ENCODE data around the gene SSPN. TPM values are rescaled to one million over a fixed set of nuclear protein-coding genes. Genes with fewer than 3 reads are reported as not detected.

Gene SSPN
- polyA plus RNA-seq, 1 donor from 2014 or later = 0.26 TPM

DNA sequence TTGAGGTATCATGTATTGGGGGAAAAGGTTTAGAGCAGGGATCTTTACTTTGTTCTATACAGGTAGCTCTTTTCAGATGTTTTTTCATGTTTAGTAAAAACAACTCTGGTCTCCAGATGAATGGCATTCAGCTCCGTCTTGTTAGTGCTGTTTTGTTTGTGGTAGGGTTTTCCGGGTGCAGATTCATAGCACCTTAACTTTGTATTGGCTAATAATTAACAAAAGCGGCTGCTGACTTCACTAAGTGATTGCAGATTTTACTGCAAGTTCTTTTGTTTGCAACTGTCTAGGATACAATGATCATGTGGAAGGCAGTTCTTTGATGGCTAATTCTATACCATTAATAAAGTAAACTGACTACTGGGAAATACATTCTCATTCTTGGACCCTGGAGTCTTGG, 38.4 kb upstream of the SSPN start (continued):
- TF ChIP-seq MXI1 (conservative IDR thresholded peaks at IDR 0.05; ENCODE audit: poor library complexity, severe bottlenecking) = no peak

DNA sequence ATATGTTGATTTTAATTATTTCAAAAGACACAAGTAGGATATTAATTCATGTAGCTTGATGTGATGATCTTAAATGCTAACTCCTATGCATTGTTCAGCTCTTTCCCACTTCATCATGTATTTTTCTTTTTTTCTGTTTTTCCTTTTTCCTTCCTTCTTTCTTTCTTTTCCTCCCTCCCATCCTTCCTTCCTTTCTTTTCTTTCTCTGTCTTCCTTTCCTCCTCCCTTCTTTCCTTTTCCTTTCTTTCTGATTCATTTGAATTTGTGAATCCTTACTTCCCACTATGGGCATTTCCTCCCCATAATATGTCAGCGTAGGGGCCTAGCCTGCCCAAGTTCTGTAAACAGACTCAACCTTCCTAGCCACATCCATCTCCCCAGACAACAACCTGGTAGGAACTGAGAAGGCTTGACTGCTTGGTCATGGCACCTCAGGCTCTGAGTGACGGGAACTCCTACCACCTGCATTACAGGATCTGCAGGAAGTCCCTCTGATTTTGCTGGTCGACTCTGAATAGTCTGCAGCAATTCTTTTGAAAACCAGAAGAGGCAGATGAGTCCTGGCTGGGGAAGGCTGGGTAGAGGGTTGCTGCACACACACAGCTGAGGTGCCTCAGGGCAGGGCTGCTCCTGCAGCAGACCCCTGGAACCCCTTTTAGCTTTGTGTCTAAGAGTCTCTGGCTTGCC, 37.2 kb upstream of the SSPN start:
- Histone ChIP-seq H3K27me3 (ENCODE audit: insufficient read depth, low read depth, low read length) (no peaks in the 10 kb centered on the region), H3K4me3 (ENCODE audit: low read length) (no peak overlapping the region), H4K20me1 (ENCODE audit: insufficient read depth) (no peaks in the 10 kb centered on the region), H3F3A (ENCODE audit: insufficient read depth, low read length, poor library complexity, severe bottlenecking) (no peaks in the 10 kb centered on the region), H3K9me2 (ENCODE audit: insufficient read depth, low read length) (no peaks in the 10 kb centered on the region), H3K9ac (ENCODE audit: low read length) (no peak overlapping the region), H2AFZ (ENCODE audit: low read depth, low read length) (no peak overlapping the region), H3K4me2 (ENCODE audit: low read length) (no peak overlapping the region), H3K9me3 (ENCODE audit: low read length) (no peaks in the 10 kb centered on the region), H3K36me3 (ENCODE audit: insufficient read depth, low read length) (no peaks in the 10 kb centered on the region), H3K79me2 (replicated peaks; ENCODE audit: insufficient read depth, low read length) (no peaks in the 10 kb centered on the region), H3K27ac (ENCODE audit: low read length) (no peak overlapping the region)
- TF ChIP-seq, protein P1, sequence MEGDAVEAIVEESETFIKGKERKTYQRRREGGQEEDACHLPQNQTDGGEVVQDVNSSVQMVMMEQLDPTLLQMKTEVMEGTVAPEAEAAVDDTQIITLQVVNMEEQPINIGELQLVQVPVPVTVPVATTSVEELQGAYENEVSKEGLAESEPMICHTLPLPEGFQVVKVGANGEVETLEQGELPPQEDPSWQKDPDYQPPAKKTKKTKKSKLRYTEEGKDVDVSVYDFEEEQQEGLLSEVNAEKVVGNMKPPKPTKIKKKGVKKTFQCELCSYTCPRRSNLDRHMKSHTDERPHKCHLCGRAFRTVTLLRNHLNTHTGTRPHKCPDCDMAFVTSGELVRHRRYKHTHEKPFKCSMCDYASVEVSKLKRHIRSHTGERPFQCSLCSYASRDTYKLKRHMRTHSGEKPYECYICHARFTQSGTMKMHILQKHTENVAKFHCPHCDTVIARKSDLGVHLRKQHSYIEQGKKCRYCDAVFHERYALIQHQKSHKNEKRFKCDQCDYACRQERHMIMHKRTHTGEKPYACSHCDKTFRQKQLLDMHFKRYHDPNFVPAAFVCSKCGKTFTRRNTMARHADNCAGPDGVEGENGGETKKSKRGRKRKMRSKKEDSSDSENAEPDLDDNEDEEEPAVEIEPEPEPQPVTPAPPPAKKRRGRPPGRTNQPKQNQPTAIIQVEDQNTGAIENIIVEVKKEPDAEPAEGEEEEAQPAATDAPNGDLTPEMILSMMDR (IDR thresholded peaks at IDR 0.05; ENCODE audit: poor library complexity, severe bottlenecking) = no peak
- TF ChIP-seq TAF1 (IDR thresholded peaks at IDR 0.05; ENCODE audit: low read depth) (no peak), POLR2AphosphoS5 (IDR thresholded peaks at IDR 0.05) (no peak), MXI1 (conservative IDR thresholded peaks at IDR 0.05; ENCODE audit: poor library complexity, severe bottlenecking) (no peak), SMC3 (conservative IDR thresholded peaks at IDR 0.05; ENCODE audit: poor library complexity) (no peak), EZH2 (IDR thresholded peaks at IDR 0.05; ENCODE audit: borderline replicate concordance, insufficient read depth, low read length, poor library complexity, severe bottlenecking) (no peak), RAD21 (conservative IDR thresholded peaks at IDR 0.05) (no peak), EP300 (conservative IDR thresholded peaks at IDR 0.05; ENCODE audit: poor library complexity, severe bottlenecking) (no peak)
- TF ChIP-seq, protein P2, sequence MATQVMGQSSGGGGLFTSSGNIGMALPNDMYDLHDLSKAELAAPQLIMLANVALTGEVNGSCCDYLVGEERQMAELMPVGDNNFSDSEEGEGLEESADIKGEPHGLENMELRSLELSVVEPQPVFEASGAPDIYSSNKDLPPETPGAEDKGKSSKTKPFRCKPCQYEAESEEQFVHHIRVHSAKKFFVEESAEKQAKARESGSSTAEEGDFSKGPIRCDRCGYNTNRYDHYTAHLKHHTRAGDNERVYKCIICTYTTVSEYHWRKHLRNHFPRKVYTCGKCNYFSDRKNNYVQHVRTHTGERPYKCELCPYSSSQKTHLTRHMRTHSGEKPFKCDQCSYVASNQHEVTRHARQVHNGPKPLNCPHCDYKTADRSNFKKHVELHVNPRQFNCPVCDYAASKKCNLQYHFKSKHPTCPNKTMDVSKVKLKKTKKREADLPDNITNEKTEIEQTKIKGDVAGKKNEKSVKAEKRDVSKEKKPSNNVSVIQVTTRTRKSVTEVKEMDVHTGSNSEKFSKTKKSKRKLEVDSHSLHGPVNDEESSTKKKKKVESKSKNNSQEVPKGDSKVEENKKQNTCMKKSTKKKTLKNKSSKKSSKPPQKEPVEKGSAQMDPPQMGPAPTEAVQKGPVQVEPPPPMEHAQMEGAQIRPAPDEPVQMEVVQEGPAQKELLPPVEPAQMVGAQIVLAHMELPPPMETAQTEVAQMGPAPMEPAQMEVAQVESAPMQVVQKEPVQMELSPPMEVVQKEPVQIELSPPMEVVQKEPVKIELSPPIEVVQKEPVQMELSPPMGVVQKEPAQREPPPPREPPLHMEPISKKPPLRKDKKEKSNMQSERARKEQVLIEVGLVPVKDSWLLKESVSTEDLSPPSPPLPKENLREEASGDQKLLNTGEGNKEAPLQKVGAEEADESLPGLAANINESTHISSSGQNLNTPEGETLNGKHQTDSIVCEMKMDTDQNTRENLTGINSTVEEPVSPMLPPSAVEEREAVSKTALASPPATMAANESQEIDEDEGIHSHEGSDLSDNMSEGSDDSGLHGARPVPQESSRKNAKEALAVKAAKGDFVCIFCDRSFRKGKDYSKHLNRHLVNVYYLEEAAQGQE (IDR thresholded peaks at IDR 0.05; ENCODE audit: borderline replicate concordance) = no peak

DNA sequence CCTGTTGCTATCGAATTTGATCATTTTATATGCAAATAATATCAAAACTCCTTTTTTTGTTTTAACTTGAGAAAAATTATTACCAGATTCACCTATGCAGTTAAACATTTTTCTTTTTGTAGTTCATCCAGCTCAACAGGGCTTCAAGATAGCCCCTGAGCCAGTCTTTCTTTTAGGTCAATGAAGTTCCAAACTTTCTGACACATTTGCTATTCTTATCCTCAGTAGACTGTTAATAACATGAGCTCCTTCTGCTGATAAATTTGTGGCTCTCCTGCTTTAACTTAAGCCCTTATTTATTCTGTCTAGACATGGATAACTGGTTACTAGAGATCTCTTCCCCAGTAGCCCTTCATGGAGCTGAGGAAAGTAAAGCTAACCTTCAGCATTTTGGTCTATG, 33.2 kb upstream of the SSPN start:
- Histone ChIP-seq H3K4me2 (ENCODE audit: low read length) (no peak overlapping the region), H3F3A (ENCODE audit: insufficient read depth, low read length, poor library complexity, severe bottlenecking) (no peaks in the 10 kb centered on the region), H3K4me3 (ENCODE audit: low read length) (no peak overlapping the region), H2AFZ (ENCODE audit: low read depth, low read length) (no peak overlapping the region), H3K27ac (ENCODE audit: low read length) (no peak overlapping the region), H3K36me3 (ENCODE audit: insufficient read depth, low read length) (no peaks in the 10 kb centered on the region), H3K79me2 (replicated peaks; ENCODE audit: insufficient read depth, low read length) (no peaks in the 10 kb centered on the region), H3K9me2 (ENCODE audit: insufficient read depth, low read length) (no peaks in the 10 kb centered on the region), H3K9ac (ENCODE audit: low read length) (no peak overlapping the region), H4K20me1 (ENCODE audit: insufficient read depth) (no peaks in the 10 kb centered on the region), H3K27me3 (ENCODE audit: insufficient read depth, low read depth, low read length) (no peaks in the 10 kb centered on the region), H3K9me3 (ENCODE audit: low read length) (no peaks in the 10 kb centered on the region)
- TF ChIP-seq, protein P1 (IDR thresholded peaks at IDR 0.05; ENCODE audit: poor library complexity, severe bottlenecking) = no peak
- TF ChIP-seq, protein P2 (IDR thresholded peaks at IDR 0.05; ENCODE audit: borderline replicate concordance) = no peak
- TF ChIP-seq MXI1 (conservative IDR thresholded peaks at IDR 0.05; ENCODE audit: poor library complexity, severe bottlenecking) (no peak), TAF1 (IDR thresholded peaks at IDR 0.05; ENCODE audit: low read depth) (no peak), EP300 (conservative IDR thresholded peaks at IDR 0.05; ENCODE audit: poor library complexity, severe bottlenecking) (no peak), SMC3 (conservative IDR thresholded peaks at IDR 0.05; ENCODE audit: poor library complexity) (no peak), EZH2 (IDR thresholded peaks at IDR 0.05; ENCODE audit: borderline replicate concordance, insufficient read depth, low read length, poor library complexity, severe bottlenecking) (no peak), POLR2AphosphoS5 (IDR thresholded peaks at IDR 0.05) (no peak), RAD21 (conservative IDR thresholded peaks at IDR 0.05) (no peak)

Measured in neural cell (in vitro differentiated cells).